Stimulated activated CD8-positive, alpha-beta memory T cell treated with anti-CD3 and anti-CD28 coated beads, Interleukin-7, amount 100 ng/mL, for 24 hours (primary cell): ENCODE data around the gene BTBD7.

Source experiments
- DNase-seq: peaks from one replicate; pipeline ENCODE4 v3.0.0-alpha.2; 2020; ENCODE audit warnings: low read depth

The BTBD7 gene

GRCh38 chr14:93195316-93195999, 137.4 kb downstream of the BTBD7 start:
- no peak for DNase-seq
